Smooth muscle cell (in vitro differentiated cells): Measurements from ENCODE around the gene KCNMA1. TPM values are rescaled to one million over a fixed set of nuclear protein-coding genes. Genes with fewer than 3 reads are reported as not detected.

Experiments used
- DNase-seq: peaks from one replicate; lab custom pipeline; 2025; ENCODE audit not compliant: unreplicated experiment; lab: John Stamatoyannopoulos, UW
- H2AFZ ChIP-seq: fragments of 200-600 bp; sonication (generic); 2 replicates; pipeline ENCODE4 v1.6.0; 2016; ENCODE audit warnings: antibody characterized with exemption, low read depth, mild to moderate bottlenecking
- H3F3A ChIP-seq: fragments of 200-600 bp; sonication (generic); 2 replicates; pipeline ENCODE4 v1.6.0; 2017; ENCODE audit warnings: antibody characterized with exemption, low read depth
- H3K27ac ChIP-seq: fragments of 200-600 bp; sonication (generic); 2 replicates; pipeline ENCODE4 v1.5.1; 2016; ENCODE audit warnings: low read depth, mild to moderate bottlenecking
- H3K27me3 ChIP-seq: fragments of 200-600 bp; sonication (generic); 2 replicates; pipeline ENCODE4 v1.6.1; 2016; ENCODE audit warnings: low read depth, mild to moderate bottlenecking
- H3K36me3 ChIP-seq: fragments of 200-600 bp; sonication (generic); 2 replicates; pipeline ENCODE4 v1.5.1; 2016; ENCODE audit warnings: low read depth
- H3K4me1 ChIP-seq: fragments of 200-600 bp; sonication (generic); 2 replicates; pipeline ENCODE4 v1.5.1; 2016; ENCODE audit warnings: low read depth
- H3K4me2 ChIP-seq: fragments of 200-600 bp; sonication (generic); 2 replicates; pipeline ENCODE4 v1.6.0; 2016; ENCODE audit warnings: mild to moderate bottlenecking
- H3K4me3 ChIP-seq: fragments of 200-600 bp; sonication (generic); 2 replicates; pipeline ENCODE4 v1.5.1; 2016; ENCODE audit warnings: mild to moderate bottlenecking
- H3K79me2 ChIP-seq: fragments of 200-600 bp; sonication (generic); 2 replicates; pipeline ENCODE4 v1.6.0; 2016; ENCODE audit warnings: low read depth, mild to moderate bottlenecking
- H3K9ac ChIP-seq: fragments of 200-600 bp; sonication (generic); 2 replicates; pipeline ENCODE4 v1.6.0; 2016; ENCODE audit warnings: low read depth
- H3K9me3 ChIP-seq: fragments of 200-600 bp; sonication (generic); replicated peaks from 2 replicates; pipeline ENCODE4 v1.5.1; 2016; ENCODE audit warnings: low read depth
- H4K20me1 ChIP-seq: fragments of 200-600 bp; sonication (generic); 2 replicates; pipeline ENCODE4 v1.6.0; 2016; ENCODE audit warnings: low read depth
- CTCF ChIP-seq: fragments of 200-600 bp; sonication (generic); IDR thresholded peaks from 2 replicates; pipeline ENCODE4 v1.5.1; 2017; ENCODE audit warnings: borderline replicate concordance, mild to moderate bottlenecking, antibody characterized with exemption; ENCODE audit not compliant: insufficient read depth, poor library complexity, severe bottlenecking
- WGBS: methylation state at CpG from one replicate; pipeline ENCODE4 v1.1.7; 2016; ENCODE audit warnings: low lambda C conversion rate; 5-methylcytosine and 5-hydroxymethylcytosine counted together
- polyA plus RNA-seq: library from polyadenylated mRNA; unstranded; fragments of >200 nt; fragmentation: Nextera tagmentation; extraction: Ambion mirVana; gene quantifications from 2 replicates; pipeline ENCODE4 v1.2.1, GENCODE V29; 2016
- total RNA-seq: library from RNA; depleted of rRNA; stranded (reverse); fragments of >200 nt; gene quantifications from 2 replicates; pipeline ENCODE4 v1.2.3, GENCODE V29; 2014

Gene KCNMA1
- total and polyA plus RNA-seq, 2 experiments from 2014 or later, result 9.1 to 23.4 TPM

- TF ChIP-seq CTCF, result no peak
These were observed 240.5 kb downstream of the KCNMA1 start for GRCh38 chr10:77397103-77397502.

GRCh38 chr10:77396290-77396689, 241.3 kb downstream of the KCNMA1 start:
- Histone ChIP-seq H3K9ac (no peak overlapping the region), H3K4me1 (peaks cover 5% of the 10 kb centered on the region), H3K79me2 (no peaks in the 10 kb centered on the region), H3K4me2 (no peak overlapping the region), H3K27me3 (no peaks in the 10 kb centered on the region), H3K36me3 (no peaks in the 10 kb centered on the region), H4K20me1 (no peaks in the 10 kb centered on the region), H3K9me3 (no peaks in the 10 kb centered on the region), H3F3A (peaks cover 5% of the 10 kb centered on the region), H3K27ac (no peak overlapping the region), H3K4me3 (no peak overlapping the region), H2AFZ (no peak overlapping the region)
- TF ChIP-seq CTCF, result no peak
- no peak for DNase-seq
- 95% methylated on average over 2 of the region's 2 CpGs for WGBS

More at GRCh38 chr10:77397103-77397502, 240.5 kb downstream of the KCNMA1 start:
- Histone ChIP-seq H3K79me2 (no peaks in the 10 kb centered on the region), H3K4me2 (no peak overlapping the region), H3K9ac (no peak overlapping the region), H3F3A (peaks cover 4% of the 10 kb centered on the region), H3K36me3 (no peaks in the 10 kb centered on the region), H3K9me3 (no peaks in the 10 kb centered on the region), H3K27ac (no peak overlapping the region), H3K4me1 (no peaks in the 10 kb centered on the region), H3K27me3 (no peaks in the 10 kb centered on the region), H4K20me1 (no peaks in the 10 kb centered on the region), H2AFZ (no peak overlapping the region), H3K4me3 (no peak overlapping the region)
- 94% methylated on average over 4 of the region's 4 CpGs for WGBS
- DNase-seq, result no peak

GRCh38 chr10:77393821-77394501, 243.6 kb downstream of the KCNMA1 start:
- no peak overlapping the region for H2AFZ ChIP-seq
- no peaks in the 10 kb centered on the region for H3K9me3 ChIP-seq
- no peaks in the 10 kb centered on the region for H3K36me3 ChIP-seq
- H3K27me3 ChIP-seq, result no peaks in the 10 kb centered on the region
- TF ChIP-seq CTCF, result no peak
- peaks cover 16% of the 10 kb centered on the region for H3K4me1 ChIP-seq
- H4K20me1 ChIP-seq, result no peaks in the 10 kb centered on the region
- H3K79me2 ChIP-seq, result no peaks in the 10 kb centered on the region
- H3K27ac ChIP-seq, result no peak overlapping the region
- no peak overlapping the region for H3K4me2 ChIP-seq
- no peak overlapping the region for H3K9ac ChIP-seq
- 64% methylated on average over 9 of the region's 9 CpGs for WGBS
- no peak overlapping the region for H3K4me3 ChIP-seq
- H3F3A ChIP-seq, result peaks cover 8% of the 10 kb centered on the region
- no peak for DNase-seq

GRCh38 chr10:77393411-77393810, 244.2 kb downstream of the KCNMA1 start:
- no peak overlapping the region for H3K27ac ChIP-seq
- no peaks in the 10 kb centered on the region for H3K36me3 ChIP-seq
- H3K4me3 ChIP-seq, result no peak overlapping the region
- peaks cover 16% of the 10 kb centered on the region for H3K4me1 ChIP-seq
- no peaks in the 10 kb centered on the region for H4K20me1 ChIP-seq
- no peak for DNase-seq
- H3K9me3 ChIP-seq, result no peaks in the 10 kb centered on the region
- no peak overlapping the region for H3K9ac ChIP-seq
- H3F3A ChIP-seq, result peaks cover 11% of the 10 kb centered on the region
- H3K4me2 ChIP-seq, result no peak overlapping the region
- TF ChIP-seq CTCF, result no peak
- WGBS, result 96% methylated on average over 3 of the region's 3 CpGs
- no peaks in the 10 kb centered on the region for H3K79me2 ChIP-seq
- no peaks in the 10 kb centered on the region for H3K27me3 ChIP-seq
- no peak overlapping the region for H2AFZ ChIP-seq
